Uterus (tissue), 4 donors: Measurements from ENCODE around the gene ZNF486. TPM values are rescaled to one million over a fixed set of nuclear protein-coding genes. Genes with fewer than 3 reads are reported as not detected.
"Not testable (repeated sequence)": the region's sequence is repeated elsewhere in the genome, so short reads cannot be mapped to it uniquely, and the experiment has no call there.

ENCODE experiments used
- DNase-seq, 2 donors: peaks; one replicate each; pipeline ENCODE4 v3.0.0-alpha.2; 2019 to 2020
- H3K27ac ChIP-seq, 2 donors: fragments of 200-600 bp; sonication (generic); 1 replicate in 1 of 2; 2 replicates in 1 of 2; pipeline ENCODE4 v1.5.1; 2016 to 2018
- H3K27me3 ChIP-seq, 2 donors: fragments of 200-600 bp; sonication (generic); one replicate each; pipeline ENCODE4 v1.5.1; 2018 to 2019; ENCODE audit warnings: control low read depth in 1 of 2
- H3K36me3 ChIP-seq, 2 donors: fragments of 200-600 bp; sonication (generic); one replicate each; pipeline ENCODE4 v1.5.1; 2019; ENCODE audit warnings: control low read depth in 1 of 2
- H3K4me1 ChIP-seq, 2 donors: fragments of 200-600 bp; sonication (generic); one replicate each; pipeline ENCODE4 v1.5.1; 2018 to 2019; ENCODE audit warnings: control low read depth in 1 of 2
- H3K4me3 ChIP-seq, 2 donors: fragments of 200-600 bp; sonication (generic); 1 replicate in 1 of 2; 2 replicates in 1 of 2; pipeline ENCODE4 v1.5.1; 2018 to 2019; ENCODE audit warnings: mild to moderate bottlenecking in 1 of 2
- H3K9me3 ChIP-seq, 2 donors: fragments of 200-600 bp; sonication (generic); one replicate each; pipeline ENCODE4 v1.5.1; 2019; ENCODE audit warnings: control low read depth in 1 of 2
- CTCF ChIP-seq, 4 experiments: fragments of 200-600 bp in 2 of 4; fragments of 450-650 bp in 2 of 4; sonication (generic) in 2 of 4; IDR thresholded peaks; one replicate each; pipeline ENCODE4 v1.5.1; 2016 to 2019; ENCODE audit warnings: antibody characterized with exemption in 4 of 4, mild to moderate bottlenecking in 2 of 4, moderate library complexity in 1 of 4
- POLR2A ChIP-seq, 2 donors: fragments of 450-650 bp; IDR thresholded peaks; one replicate each; pipeline ENCODE4 v1.6.1; 2016; ENCODE audit warnings: antibody characterized with exemption in 2 of 2, mild to moderate bottlenecking in 1 of 2, moderate library complexity in 1 of 2
- intact Hi-C: fragments of 100-400 bp; cut with DNase I; formaldehyde crosslinking; loops from one replicate; pipeline ENCODE4 v1.15.1; 2023; ENCODE audit warnings: low total_unique reads
- total RNA-seq, 4 donors: library from RNA; depleted of rRNA in 3 of 4; stranded (reverse); fragments of >200 nt in 3 of 4; gene quantifications; one replicate each; pipeline versions ENCODE4 v1.1.0 to v1.2.4, GENCODE V29; 2014 to 2023
- donor health status: DM: yes; HTN: yes; CAD: no.

ZNF486 gene
- total RNA-seq, 4 donors from 2014 or later = 2.8 to 16.9 (median 6.3) TPM

- no peaks in the 10 kb centered on the region for H3K27me3 ChIP-seq
- peak; percentile 86 to 90 for DNase-seq
- H3K4me3 ChIP-seq = peak overlapping the region; percentile 46 to 64
- no peaks in the 10 kb centered on the region for H3K36me3 ChIP-seq
- intact Hi-C loops = no loop called here
- H3K9me3 ChIP-seq = no peaks in the 10 kb centered on the region
- H3K4me1 ChIP-seq = no peaks in the 10 kb centered on the region
- TF ChIP-seq CTCF (IDR thresholded peaks at IDR 0.05) = no peak
- no peak for TF ChIP-seq POLR2A (IDR thresholded peaks at IDR 0.05)
- peak overlapping the region in 1 of 2 donors; percentile 31 for H3K27ac ChIP-seq
Measured at GRCh38 chr19:20237773-20238623, 71.0 kb downstream of the ZNF486 start.

- TF ChIP-seq CTCF (IDR thresholded peaks at IDR 0.05) (no peak), POLR2A (IDR thresholded peaks at IDR 0.05) (no peak)
- H3K4me3 ChIP-seq = no peak overlapping the region
- no peak for DNase-seq
- no peaks in the 10 kb centered on the region for H3K9me3 ChIP-seq
- no peak overlapping the region for H3K27ac ChIP-seq
- H3K4me1 ChIP-seq = no peaks in the 10 kb centered on the region
- H3K27me3 ChIP-seq = no peaks in the 10 kb centered on the region
- H3K36me3 ChIP-seq = no peaks in the 10 kb centered on the region
- intact Hi-C loops = no loop called here
Measured at GRCh38 chr19:20243629-20244028, 76.6 kb downstream of the ZNF486 start.

- Histone ChIP-seq H3K36me3 (no peaks in the 10 kb centered on the region), H3K27ac (no peak overlapping the region), H3K4me1 (no peaks in the 10 kb centered on the region), H3K4me3 (no peak overlapping the region), H3K9me3 (no peaks in the 10 kb centered on the region), H3K27me3 (no peaks in the 10 kb centered on the region)
- TF ChIP-seq CTCF (IDR thresholded peaks at IDR 0.05) (no peak), POLR2A (IDR thresholded peaks at IDR 0.05) (no peak)
- intact Hi-C loops = no loop called here
- DNase-seq = no peak
Measured at GRCh38 chr19:20244356-20244755, 77.3 kb downstream of the ZNF486 start.

GRCh38 chr19:20245309-20245708 is 78.3 kb downstream of the ZNF486 start:
- H3K4me3 ChIP-seq = no peak overlapping the region
- TF ChIP-seq POLR2A (IDR thresholded peaks at IDR 0.05) = no peak
- TF ChIP-seq CTCF (IDR thresholded peaks at IDR 0.05) = no peak
- no peak overlapping the region for H3K27ac ChIP-seq
- intact Hi-C loops = no loop called here
- no peaks in the 10 kb centered on the region for H3K27me3 ChIP-seq
- no peaks in the 10 kb centered on the region for H3K9me3 ChIP-seq
- no peak for DNase-seq
- no peaks in the 10 kb centered on the region for H3K36me3 ChIP-seq
- H3K4me1 ChIP-seq = no peaks in the 10 kb centered on the region

GRCh38 chr19:20247016-20247683 is 80.1 kb downstream of the ZNF486 start:
- no peak overlapping the region for H3K27ac ChIP-seq
- DNase-seq = peak; percentile 48 to 56
- no peaks in the 10 kb centered on the region for H3K9me3 ChIP-seq
- H3K4me1 ChIP-seq = no peaks in the 10 kb centered on the region
- TF ChIP-seq CTCF (IDR thresholded peaks at IDR 0.05) = peak in 3 of 4 experiments; percentile 43 to 73 (median 47)
- TF ChIP-seq POLR2A (IDR thresholded peaks at IDR 0.05) = no peak
- H3K36me3 ChIP-seq = no peaks in the 10 kb centered on the region
- intact Hi-C loops = no loop called here
- no peaks in the 10 kb centered on the region for H3K27me3 ChIP-seq
- no peak overlapping the region for H3K4me3 ChIP-seq

- DNase-seq, H3K4me1 ChIP-seq, H3K9me3 ChIP-seq, H3K36me3 ChIP-seq, H3K27me3 ChIP-seq, H3K27ac ChIP-seq, intact Hi-C loops, H3K4me3 ChIP-seq: not testable (repeated sequence)
Measured at GRCh38 chr19:20248258-20248657, 81.2 kb downstream of the ZNF486 start.
